ENCODE data around the gene MAL. TPM values are rescaled to one million over a fixed set of nuclear protein-coding genes. Genes with fewer than 3 reads are reported as not detected.

The MAL gene
- polyA plus RNA-seq, 1 of the 3 experiments (the other 2 are of a cell fraction): not detected

DNA sequence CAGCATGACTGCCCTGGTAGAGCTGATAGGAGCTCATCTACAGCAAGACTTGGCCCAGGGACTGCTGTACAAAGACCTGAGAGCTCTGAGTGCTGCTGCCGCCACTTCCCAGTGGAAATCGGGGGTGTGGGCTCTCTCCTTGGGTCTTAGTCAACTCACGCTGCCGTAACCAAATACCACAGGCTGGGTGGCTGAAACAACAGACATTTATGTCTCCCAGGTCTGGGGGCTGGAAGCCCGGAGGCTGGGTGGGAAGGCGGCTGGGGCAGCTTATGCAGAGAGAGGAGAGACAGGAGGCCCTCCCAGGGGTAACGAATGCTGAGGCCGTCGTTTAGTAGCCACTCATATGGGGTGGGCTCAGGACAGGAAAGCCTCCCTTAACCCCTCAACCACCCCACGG lies 15.4 kb upstream of the MAL start:
- no peaks in the 10 kb centered on the region for H3K36me3 ChIP-seq (replicated peaks in 1 of 2; ENCODE audit: control insufficient read depth in 1 of 2, insufficient read depth in 2 of 2, low read length in 1 of 2)
- no peak overlapping the region for H3K9ac ChIP-seq
- no peak overlapping the region for H3K4me3 ChIP-seq (ENCODE audit: low read depth in 2 of 2, low read length in 1 of 2)
- CTCF ChIA-PET: interaction anchor here (0.6 to 3.6 kb wide), 4 partner anchors 12 to 66 kb away, joined by 3 to 18 read pairs (median 3); no protein-coding TSS in a partner anchor
- no peak overlapping the region for H3K27ac ChIP-seq (ENCODE audit: low read depth in 2 of 2, low read length in 1 of 2)
- H3K79me2 ChIP-seq (ENCODE audit: insufficient read depth): no peaks in the 10 kb centered on the region
- no peak overlapping the region for H2AFZ ChIP-seq (ENCODE audit: low read depth)
- no peak for TF ChIP-seq FOSL2 (IDR thresholded peaks at IDR 0.05; ENCODE audit: borderline replicate concordance, low read depth)
- TF ChIP-seq ELF1 (IDR thresholded peaks at IDR 0.05): no peak
- TF ChIP-seq TAF1 (IDR thresholded peaks at IDR 0.05; ENCODE audit: borderline replicate concordance, low read depth, low read length): no peak
- no peak for TF ChIP-seq YY1 (IDR thresholded peaks at IDR 0.05; ENCODE audit: low read depth)
- no peak for TF ChIP-seq FOXM1 (IDR thresholded peaks at IDR 0.05; ENCODE audit: low read depth)
- TF ChIP-seq RXRA (IDR thresholded peaks at IDR 0.05; ENCODE audit: borderline replicate concordance, low read depth): no peak
- TF ChIP-seq RCOR1 (IDR thresholded peaks at IDR 0.05; ENCODE audit: low read length): no peak
- TF ChIP-seq EP300 (IDR thresholded peaks at IDR 0.05; ENCODE audit: borderline replicate concordance in 1 of 2, low read depth in 1 of 2, low read length in 1 of 2): no peak
- no peak for TF ChIP-seq TCF12 (IDR thresholded peaks at IDR 0.05)
- TF ChIP-seq SIN3A (IDR thresholded peaks at IDR 0.05; ENCODE audit: borderline replicate concordance, low read depth, low read length): no peak
- TF ChIP-seq RFX5 (IDR thresholded peaks at IDR 0.05; ENCODE audit: low read length): no peak
- no peaks in the 10 kb centered on the region for H3K9me3 ChIP-seq
- H3K4me2 ChIP-seq: no peak overlapping the region
- POLR2A ChIA-PET: no interaction called here
- WGBS (ENCODE audit: low lambda C conversion rate): 58% methylated on average over 10 of the region's 10 CpGs
- H4K20me1 ChIP-seq (ENCODE audit: insufficient read depth): no peaks in the 10 kb centered on the region
- H3F3A ChIP-seq (replicated peaks; ENCODE audit: insufficient read depth): no peaks in the 10 kb centered on the region
- H3K4me1 ChIP-seq (ENCODE audit: control insufficient read depth in 1 of 2, insufficient read depth in 2 of 2, low read depth in 1 of 2, low read length in 1 of 2): no peaks in the 10 kb centered on the region
- H3K27me3 ChIP-seq (ENCODE audit: insufficient read depth): peaks cover 24% of the 10 kb centered on the region; the same call in 1 of the 2 replicates
- no peak for DNase-seq
- H3K9me2 ChIP-seq: no peaks in the 10 kb centered on the region

DNA sequence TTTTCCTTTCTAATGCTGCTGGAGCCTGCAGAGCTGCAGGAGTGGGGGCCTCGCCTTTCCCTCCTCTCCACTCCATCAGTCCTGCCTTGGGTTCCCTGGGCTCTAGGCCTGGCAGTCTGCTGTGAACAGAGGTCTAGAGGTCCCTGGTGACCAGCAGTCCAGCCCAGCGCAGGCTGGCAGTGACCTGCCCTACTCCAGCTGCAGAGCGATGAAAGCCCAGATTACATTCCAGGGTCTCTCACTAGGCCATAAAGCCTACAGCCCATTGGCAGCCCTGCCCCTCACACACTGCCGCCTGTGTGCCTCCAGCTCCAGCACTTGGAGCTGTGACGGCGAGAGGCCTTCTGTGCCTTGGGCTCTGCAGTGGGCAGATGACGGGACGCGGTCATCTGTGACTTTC lies 14.8 kb upstream of the MAL start:
- no peak for DNase-seq
- H3K27ac ChIP-seq (ENCODE audit: low read depth in 2 of 2, low read length in 1 of 2): no peak overlapping the region
- CTCF ChIA-PET: interaction anchor here (0.8 to 3.6 kb wide), 4 partner anchors 12 to 65 kb away, joined by 3 to 18 read pairs (median 3); no protein-coding TSS in a partner anchor

More for the DNA sequence above, 14.8 kb upstream of the MAL start:
- no peak overlapping the region for H3K4me3 ChIP-seq (ENCODE audit: low read depth in 2 of 2, low read length in 1 of 2)
- no peak overlapping the region for H3K9ac ChIP-seq
- POLR2A ChIA-PET: no interaction called here
- no peak overlapping the region for H2AFZ ChIP-seq (ENCODE audit: low read depth)
- no peaks in the 10 kb centered on the region for H3F3A ChIP-seq (replicated peaks; ENCODE audit: insufficient read depth)
- H3K4me2 ChIP-seq: no peak overlapping the region
- H3K9me2 ChIP-seq: no peaks in the 10 kb centered on the region
- peaks cover 26% of the 10 kb centered on the region; the same call in 1 of the 2 replicates for H3K27me3 ChIP-seq (ENCODE audit: insufficient read depth)
- H3K4me1 ChIP-seq (ENCODE audit: control insufficient read depth in 1 of 2, insufficient read depth in 2 of 2, low read depth in 1 of 2, low read length in 1 of 2): no peaks in the 10 kb centered on the region
- H3K79me2 ChIP-seq (ENCODE audit: insufficient read depth): no peaks in the 10 kb centered on the region
- no peaks in the 10 kb centered on the region for H4K20me1 ChIP-seq (ENCODE audit: insufficient read depth)
- TF ChIP-seq MEF2A (IDR thresholded peaks at IDR 0.05; ENCODE audit: borderline replicate concordance, low read depth) (no peak), MXI1 (IDR thresholded peaks at IDR 0.05; ENCODE audit: low read depth, low read length) (no peak), JUND (IDR thresholded peaks at IDR 0.05) (no peak), TAF1 (IDR thresholded peaks at IDR 0.05; ENCODE audit: borderline replicate concordance, low read depth, low read length) (no peak)
- TF ChIP-seq, protein P1, sequence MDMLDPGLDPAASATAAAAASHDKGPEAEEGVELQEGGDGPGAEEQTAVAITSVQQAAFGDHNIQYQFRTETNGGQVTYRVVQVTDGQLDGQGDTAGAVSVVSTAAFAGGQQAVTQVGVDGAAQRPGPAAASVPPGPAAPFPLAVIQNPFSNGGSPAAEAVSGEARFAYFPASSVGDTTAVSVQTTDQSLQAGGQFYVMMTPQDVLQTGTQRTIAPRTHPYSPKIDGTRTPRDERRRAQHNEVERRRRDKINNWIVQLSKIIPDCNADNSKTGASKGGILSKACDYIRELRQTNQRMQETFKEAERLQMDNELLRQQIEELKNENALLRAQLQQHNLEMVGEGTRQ (IDR thresholded peaks at IDR 0.05; ENCODE audit: borderline replicate concordance, low read depth, low read length): no peak
- TF ChIP-seq, protein P2, sequence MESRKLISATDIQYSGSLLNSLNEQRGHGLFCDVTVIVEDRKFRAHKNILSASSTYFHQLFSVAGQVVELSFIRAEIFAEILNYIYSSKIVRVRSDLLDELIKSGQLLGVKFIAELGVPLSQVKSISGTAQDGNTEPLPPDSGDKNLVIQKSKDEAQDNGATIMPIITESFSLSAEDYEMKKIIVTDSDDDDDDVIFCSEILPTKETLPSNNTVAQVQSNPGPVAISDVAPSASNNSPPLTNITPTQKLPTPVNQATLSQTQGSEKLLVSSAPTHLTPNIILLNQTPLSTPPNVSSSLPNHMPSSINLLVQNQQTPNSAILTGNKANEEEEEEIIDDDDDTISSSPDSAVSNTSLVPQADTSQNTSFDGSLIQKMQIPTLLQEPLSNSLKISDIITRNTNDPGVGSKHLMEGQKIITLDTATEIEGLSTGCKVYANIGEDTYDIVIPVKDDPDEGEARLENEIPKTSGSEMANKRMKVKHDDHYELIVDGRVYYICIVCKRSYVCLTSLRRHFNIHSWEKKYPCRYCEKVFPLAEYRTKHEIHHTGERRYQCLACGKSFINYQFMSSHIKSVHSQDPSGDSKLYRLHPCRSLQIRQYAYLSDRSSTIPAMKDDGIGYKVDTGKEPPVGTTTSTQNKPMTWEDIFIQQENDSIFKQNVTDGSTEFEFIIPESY (IDR thresholded peaks at IDR 0.05; ENCODE audit: borderline replicate concordance, low read depth): no peak
- TF ChIP-seq, protein P3, sequence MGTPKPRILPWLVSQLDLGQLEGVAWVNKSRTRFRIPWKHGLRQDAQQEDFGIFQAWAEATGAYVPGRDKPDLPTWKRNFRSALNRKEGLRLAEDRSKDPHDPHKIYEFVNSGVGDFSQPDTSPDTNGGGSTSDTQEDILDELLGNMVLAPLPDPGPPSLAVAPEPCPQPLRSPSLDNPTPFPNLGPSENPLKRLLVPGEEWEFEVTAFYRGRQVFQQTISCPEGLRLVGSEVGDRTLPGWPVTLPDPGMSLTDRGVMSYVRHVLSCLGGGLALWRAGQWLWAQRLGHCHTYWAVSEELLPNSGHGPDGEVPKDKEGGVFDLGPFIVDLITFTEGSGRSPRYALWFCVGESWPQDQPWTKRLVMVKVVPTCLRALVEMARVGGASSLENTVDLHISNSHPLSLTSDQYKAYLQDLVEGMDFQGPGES (IDR thresholded peaks at IDR 0.05; ENCODE audit: low read depth, low read length): no peak
- H3K36me3 ChIP-seq (replicated peaks in 1 of 2; ENCODE audit: control insufficient read depth in 1 of 2, insufficient read depth in 2 of 2, low read length in 1 of 2): no peaks in the 10 kb centered on the region
- H3K9me3 ChIP-seq: no peaks in the 10 kb centered on the region
- WGBS (ENCODE audit: low lambda C conversion rate): 74% methylated on average over 7 of the region's 9 CpGs

Data from SK-N-SH (cell line).